NB4 (cell line): Measurements from ENCODE around the gene NUDCD3.

Experiments used
- DNase-seq: peaks from one replicate; pipeline ENCODE4 v3.0.0; 2010; ENCODE audit warnings: low read depth
- H3K4me3 ChIP-seq: one replicate; pipeline ENCODE4 v1.5.1; 2011; ENCODE audit warnings: mild to moderate bottlenecking, low read depth, low read length, moderate library complexity
- CTCF ChIP-seq: IDR thresholded peaks from one replicate; pipeline ENCODE4 v1.5.1; 2012; ENCODE audit warnings: low read depth, low read length
- MAX ChIP-seq: IDR thresholded peaks from 2 replicates; pipeline ENCODE4 v1.6.1; 2011; ENCODE audit warnings: low read depth, low read length
- MYC ChIP-seq: IDR thresholded peaks from 2 replicates; pipeline ENCODE4 v1.6.1; 2011; ENCODE audit warnings: low read depth, low read length
- POLR2A ChIP-seq: IDR thresholded peaks from 2 replicates; pipeline ENCODE4 v1.6.1; 2011; ENCODE audit warnings: mild to moderate bottlenecking; ENCODE audit not compliant: insufficient read length; ENCODE audit errors: extremely low read depth

Gene NUDCD3

GRCh38 chr7:44536090-44536489, 45.6 kb upstream of the NUDCD3 start:
- H3K4me3 ChIP-seq: no peak overlapping the region
- TF ChIP-seq MAX (no peak), MYC (no peak), CTCF (no peak), POLR2A (no peak)
- DNase-seq: no peak

- TF ChIP-seq MAX: no peak
- no peak for TF ChIP-seq CTCF
- no peak overlapping the region for H3K4me3 ChIP-seq
- DNase-seq: no peak
Observed at GRCh38 chr7:44535348-44536064, 45.0 kb upstream of the NUDCD3 start.

- TF ChIP-seq MYC: 0 out of 2 replicates have a peak, but pooled peaks have one; percentile 15
- TF ChIP-seq CTCF: peak; percentile 95
- TF ChIP-seq POLR2A: no peak
- TF ChIP-seq MAX: 0 out of 2 replicates have a peak, but pooled peaks have one; percentile 17
- peak; percentile 75 for DNase-seq
- no peak overlapping the region for H3K4me3 ChIP-seq
Observed at GRCh38 chr7:44534501-44534900, 44.0 kb upstream of the NUDCD3 start.

- no peak for TF ChIP-seq MYC
- TF ChIP-seq CTCF: no peak
- TF ChIP-seq MAX: no peak
- TF ChIP-seq POLR2A: no peak
- H3K4me3 ChIP-seq: no peak overlapping the region
- no peak for DNase-seq
Observed at GRCh38 chr7:44534087-44534486, 43.6 kb upstream of the NUDCD3 start.

- no peak for DNase-seq
- H3K4me3 ChIP-seq: no peak overlapping the region
- TF ChIP-seq MAX (no peak), MYC (no peak), POLR2A (no peak)
Observed at GRCh38 chr7:44533301-44534055, 43.0 kb upstream of the NUDCD3 start.
